Brain microvascular endothelial cell (primary cell): ENCODE results near the gene YIPF2.

Experiments used
- DNase-seq: peaks from one replicate; pipeline ENCODE4 v3.0.0-alpha.2; 2020
- H3K27ac ChIP-seq: fragments of 250-450 bp; sonication (Bioruptor Pico); 2 replicates; pipeline ENCODE4 v1.5.1; 2020; ENCODE audit warnings: mild to moderate bottlenecking, moderate library complexity
- H3K27me3 ChIP-seq: fragments of 250-450 bp; sonication (Bioruptor Pico); replicated peaks from 2 replicates; pipeline ENCODE4 v1.5.1; 2020; ENCODE audit warnings: mild to moderate bottlenecking
- H3K36me3 ChIP-seq: fragments of 250-450 bp; sonication (Bioruptor Pico); replicated peaks from 2 replicates; pipeline ENCODE4 v1.5.1; 2020; ENCODE audit warnings: mild to moderate bottlenecking
- H3K4me3 ChIP-seq: 2 replicates; pipeline ENCODE4 v1.5.1; 2011; ENCODE audit warnings: low read depth, mild to moderate bottlenecking, control low read depth, low read length, moderate library complexity
- in situ Hi-C: cut with HindIII; loops from 2 replicates; pipeline ENCODE4 v1.10.0; 2017; ENCODE audit warnings: low sequenced_read_pairs, low pct_ligation_motif_present
- TF ChIP-seq, protein P1 (sequence below): IDR thresholded peaks from 2 replicates; pipeline ENCODE4 v1.5.1; 2011; ENCODE audit warnings: low read depth, mild to moderate bottlenecking, moderate library complexity, low read length, control low read depth, inconsistent platforms; ENCODE audit errors: missing control alignments

The YIPF2 gene

DNA sequence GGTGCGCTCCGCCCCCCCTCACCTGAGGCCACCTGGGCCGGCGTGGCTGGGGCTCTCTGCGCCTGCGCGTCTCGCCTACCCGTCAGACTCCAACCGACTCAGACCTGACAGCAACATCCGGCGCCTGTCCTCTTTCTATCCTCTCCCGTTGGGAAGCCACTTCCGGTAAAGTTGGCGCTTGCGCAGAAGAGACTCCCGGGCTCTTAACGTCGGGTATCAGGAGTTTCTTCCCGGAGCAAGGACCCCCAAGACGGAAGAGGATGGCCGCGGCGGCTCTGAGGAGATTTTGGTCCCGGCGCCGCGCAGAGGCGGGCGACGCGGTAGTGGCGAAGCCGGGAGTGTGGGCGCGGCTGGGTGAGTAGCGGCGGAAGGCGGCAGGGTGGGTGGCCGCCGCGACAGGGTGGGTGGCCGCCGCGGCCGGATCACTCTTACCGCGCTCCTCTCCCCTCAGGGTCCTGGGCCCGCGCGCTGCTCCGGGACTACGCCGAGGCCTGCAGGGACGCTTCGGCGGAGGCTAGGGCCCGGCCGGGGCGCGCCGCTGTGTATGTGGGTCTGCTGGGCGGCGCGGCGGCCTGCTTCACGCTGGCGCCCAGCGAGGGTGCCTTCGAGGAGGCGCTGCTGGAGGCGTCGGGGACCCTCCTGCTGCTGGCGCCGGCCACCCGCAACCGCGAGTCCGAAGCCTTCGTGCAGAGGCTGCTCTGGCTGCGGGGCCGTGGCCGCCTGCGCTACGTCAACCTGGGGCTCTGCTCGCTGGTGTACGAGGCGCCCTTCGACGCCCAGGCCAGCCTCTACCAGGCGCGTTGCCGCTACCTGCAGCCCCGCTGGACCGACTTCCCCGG lies at the start of gene YIPF2, which contains the start of gene TIMM29:
Gene YIPF2, minus strand, starts transcription at position 77 of the 839 bp plus-strand sequence. CDS start 229 bp downstream, outside the sequence.
Gene TIMM29, plus strand, starts transcription at position 249 of the 839 bp plus-strand sequence. Its CDS starts 12 bp downstream, at position 261.
- Histone ChIP-seq H3K4me3 (peak within 1 kb of the TSS; percentile 90), H3K27me3 (no peaks in the 10 kb centered on the region)
- in situ Hi-C loops, result no loop called here

GRCh38 chr19:10977742-10978092 lies 49.3 kb upstream of the YIPF2 start:
- DNase-seq, result no peak
- TF ChIP-seq, protein P1, sequence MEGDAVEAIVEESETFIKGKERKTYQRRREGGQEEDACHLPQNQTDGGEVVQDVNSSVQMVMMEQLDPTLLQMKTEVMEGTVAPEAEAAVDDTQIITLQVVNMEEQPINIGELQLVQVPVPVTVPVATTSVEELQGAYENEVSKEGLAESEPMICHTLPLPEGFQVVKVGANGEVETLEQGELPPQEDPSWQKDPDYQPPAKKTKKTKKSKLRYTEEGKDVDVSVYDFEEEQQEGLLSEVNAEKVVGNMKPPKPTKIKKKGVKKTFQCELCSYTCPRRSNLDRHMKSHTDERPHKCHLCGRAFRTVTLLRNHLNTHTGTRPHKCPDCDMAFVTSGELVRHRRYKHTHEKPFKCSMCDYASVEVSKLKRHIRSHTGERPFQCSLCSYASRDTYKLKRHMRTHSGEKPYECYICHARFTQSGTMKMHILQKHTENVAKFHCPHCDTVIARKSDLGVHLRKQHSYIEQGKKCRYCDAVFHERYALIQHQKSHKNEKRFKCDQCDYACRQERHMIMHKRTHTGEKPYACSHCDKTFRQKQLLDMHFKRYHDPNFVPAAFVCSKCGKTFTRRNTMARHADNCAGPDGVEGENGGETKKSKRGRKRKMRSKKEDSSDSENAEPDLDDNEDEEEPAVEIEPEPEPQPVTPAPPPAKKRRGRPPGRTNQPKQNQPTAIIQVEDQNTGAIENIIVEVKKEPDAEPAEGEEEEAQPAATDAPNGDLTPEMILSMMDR, result no peak
- Histone ChIP-seq H3K27ac (no peak overlapping the region), H3K4me3 (no peak overlapping the region), H3K36me3 (no peaks in the 10 kb centered on the region), H3K27me3 (no peaks in the 10 kb centered on the region)
- in situ Hi-C loops, result no loop called here

More for the DNA sequence above, at the start of gene YIPF2, which contains the start of gene TIMM29:
- DNase-seq, result peak; percentile 97
- TF ChIP-seq, protein P1, result no peak
- Histone ChIP-seq H3K36me3 (peaks cover 15% of the 10 kb centered on the region), H3K27ac (peak within 1 kb of the TSS; percentile 62)

GRCh38 chr19:10976131-10976892 lies 47.9 kb upstream of the YIPF2 start:
- no peak overlapping the region for H3K4me3 ChIP-seq
- no peak for DNase-seq
- no peaks in the 10 kb centered on the region for H3K36me3 ChIP-seq
- TF ChIP-seq, protein P1, result no peak
- H3K27ac ChIP-seq, result no peak overlapping the region
- no peaks in the 10 kb centered on the region for H3K27me3 ChIP-seq
- in situ Hi-C loops, result no loop called here

DNA sequence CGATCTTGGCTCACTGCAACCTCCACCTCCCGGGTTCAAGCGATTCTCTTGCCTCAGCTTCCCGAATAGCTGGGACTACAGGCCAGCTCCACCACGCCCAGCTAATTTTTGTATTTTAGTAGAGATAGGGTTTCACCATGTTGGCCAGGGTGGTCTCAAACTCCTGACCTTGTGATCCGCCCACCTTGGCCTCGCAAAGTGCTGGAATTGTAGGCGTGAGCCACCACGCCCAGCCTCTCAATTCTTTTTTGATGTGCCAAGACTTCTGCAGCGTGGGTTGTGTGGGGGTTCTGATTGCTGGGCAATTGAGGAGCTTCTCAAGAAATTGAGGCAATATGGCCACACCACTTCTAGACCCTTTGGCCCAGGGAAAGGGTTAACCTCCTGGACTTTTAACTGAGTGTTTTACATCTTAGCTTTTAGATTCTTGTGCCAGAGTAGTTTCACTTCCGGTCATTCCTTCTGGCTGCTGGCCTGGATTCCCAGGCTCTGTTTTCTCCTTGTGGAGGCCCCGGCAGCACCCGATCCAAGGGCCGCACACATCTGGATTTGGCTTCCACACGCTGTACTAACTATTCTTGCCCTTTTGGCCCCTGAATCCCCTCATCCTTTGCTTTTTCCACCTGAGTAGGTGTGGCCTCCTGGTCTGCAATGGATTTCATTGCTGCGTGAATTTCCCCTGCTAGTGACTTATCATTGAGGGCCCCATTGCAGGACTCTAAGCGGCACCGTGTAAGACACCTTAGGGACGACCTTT lies 47.1 kb upstream of the YIPF2 start:
- peak; percentile 20 for DNase-seq
- Histone ChIP-seq H3K36me3 (no peaks in the 10 kb centered on the region), H3K4me3 (no peak overlapping the region), H3K27ac (no peak overlapping the region), H3K27me3 (no peaks in the 10 kb centered on the region)
- in situ Hi-C loops, result no loop called here
- TF ChIP-seq, protein P1, result no peak

DNA sequence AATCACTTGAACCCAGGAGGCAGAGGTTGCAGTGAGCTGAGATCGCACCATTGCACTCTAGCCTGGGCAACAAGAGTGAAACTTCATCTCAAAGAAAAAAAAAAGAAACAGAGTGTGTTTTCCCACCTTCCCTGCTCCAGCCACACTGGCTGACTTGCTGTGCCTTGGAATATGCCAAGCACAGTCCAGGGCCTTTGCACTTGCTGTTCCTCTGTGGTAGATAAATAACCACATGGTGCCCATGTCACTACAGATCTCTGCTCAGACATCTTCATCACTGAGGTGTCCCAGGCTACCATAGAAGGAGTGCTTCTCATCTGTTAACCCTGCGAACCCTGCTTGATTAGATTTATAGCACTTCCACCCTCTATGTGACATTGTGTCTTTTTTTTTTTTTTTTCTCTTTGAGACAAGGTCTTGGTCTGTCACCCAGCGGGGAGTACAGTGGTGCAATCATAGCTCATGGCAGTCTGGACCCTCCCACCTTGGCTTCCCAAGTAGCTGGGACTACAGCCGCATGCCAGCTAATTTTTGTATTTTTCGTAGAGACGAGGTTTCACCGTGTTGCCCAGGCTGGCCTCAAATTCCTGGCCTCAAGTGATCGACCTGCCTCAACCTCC lies 42.8 kb upstream of the YIPF2 start:
- no peak for DNase-seq
- no peaks in the 10 kb centered on the region for H3K27me3 ChIP-seq
- H3K36me3 ChIP-seq, result no peaks in the 10 kb centered on the region
- in situ Hi-C loops, result no loop called here
- H3K4me3 ChIP-seq, result no peak overlapping the region
- H3K27ac ChIP-seq, result no peak overlapping the region
- TF ChIP-seq, protein P1, result no peak
